RWPE1 (cell line): ENCODE data around the gene FABP7.

ENCODE experiments used
- CTCF ChIA-PET: fragments of 350-600 bp; sonication (Branson Sonifier 250); formaldehyde crosslinking; extraction: SDS; loops from one replicate; lab custom pipeline; 2021; lab: Yijun Ruan, JAX
- POLR2A ChIA-PET: fragments of 400-600 bp; formaldehyde crosslinking; extraction: SDS; loops from one replicate; lab custom pipeline; 2020; ENCODE audit warnings: antibody characterized with exemption; ENCODE audit not compliant: low non-redundant PET; lab: Yijun Ruan, JAX
- DNase-seq: peaks from one replicate; pipeline ENCODE4 v3.0.0; 2012; ENCODE audit warnings: low spot score
- H3K27ac ChIP-seq: fragments of 450-650 bp; 2 replicates; pipeline ENCODE4 v1.5.1; 2017
- TF ChIP-seq, protein P1 (sequence below): fragments of 450-650 bp; conservative IDR thresholded peaks from 2 replicates; pipeline ENCODE4 v1.5.1; 2017; ENCODE audit warnings: low read depth, mild to moderate bottlenecking

Gene FABP7

DNA sequence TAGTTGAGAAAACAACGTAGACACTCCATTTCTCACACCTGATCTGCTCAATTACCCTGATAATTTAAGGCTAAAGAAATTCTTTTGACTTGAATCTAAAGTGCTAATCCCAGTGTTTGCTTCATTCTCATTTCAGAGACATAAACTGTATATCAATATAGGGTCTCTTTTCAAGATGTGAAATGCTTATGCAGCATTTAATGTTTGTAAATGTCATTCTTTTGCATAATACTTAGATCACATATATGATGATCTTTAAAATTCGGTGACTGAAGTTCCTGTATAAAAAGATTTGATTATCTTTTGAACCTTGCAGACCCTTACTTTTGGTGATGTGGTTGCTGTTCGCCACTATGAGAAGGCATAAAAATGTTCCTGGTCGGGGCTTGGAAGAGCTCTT is 3.9 kb downstream of the FABP7 start:
- POLR2A ChIA-PET = no interaction called here
- DNase-seq = no peak
- CTCF ChIA-PET = no interaction called here

DNA sequence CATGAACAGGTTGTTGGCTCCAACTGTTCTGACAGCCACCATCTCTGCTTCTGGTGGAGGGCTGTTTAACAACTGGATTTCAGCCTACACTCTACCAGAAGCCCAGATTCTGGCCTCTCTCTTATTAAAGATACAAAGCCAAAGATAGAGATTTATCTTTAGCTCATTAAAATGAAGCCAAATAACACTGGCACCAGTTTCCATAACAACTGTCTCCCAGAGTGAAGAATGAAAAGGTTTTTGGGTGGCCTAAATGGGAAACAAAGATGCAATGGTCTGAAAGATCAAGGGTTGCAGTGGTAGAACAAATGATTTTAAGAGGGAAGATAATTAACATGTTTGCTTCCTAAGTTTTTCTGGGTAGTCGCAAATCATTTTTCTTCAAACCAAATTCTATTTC is 6.4 kb downstream of the FABP7 start:
- TF ChIP-seq, protein P1, sequence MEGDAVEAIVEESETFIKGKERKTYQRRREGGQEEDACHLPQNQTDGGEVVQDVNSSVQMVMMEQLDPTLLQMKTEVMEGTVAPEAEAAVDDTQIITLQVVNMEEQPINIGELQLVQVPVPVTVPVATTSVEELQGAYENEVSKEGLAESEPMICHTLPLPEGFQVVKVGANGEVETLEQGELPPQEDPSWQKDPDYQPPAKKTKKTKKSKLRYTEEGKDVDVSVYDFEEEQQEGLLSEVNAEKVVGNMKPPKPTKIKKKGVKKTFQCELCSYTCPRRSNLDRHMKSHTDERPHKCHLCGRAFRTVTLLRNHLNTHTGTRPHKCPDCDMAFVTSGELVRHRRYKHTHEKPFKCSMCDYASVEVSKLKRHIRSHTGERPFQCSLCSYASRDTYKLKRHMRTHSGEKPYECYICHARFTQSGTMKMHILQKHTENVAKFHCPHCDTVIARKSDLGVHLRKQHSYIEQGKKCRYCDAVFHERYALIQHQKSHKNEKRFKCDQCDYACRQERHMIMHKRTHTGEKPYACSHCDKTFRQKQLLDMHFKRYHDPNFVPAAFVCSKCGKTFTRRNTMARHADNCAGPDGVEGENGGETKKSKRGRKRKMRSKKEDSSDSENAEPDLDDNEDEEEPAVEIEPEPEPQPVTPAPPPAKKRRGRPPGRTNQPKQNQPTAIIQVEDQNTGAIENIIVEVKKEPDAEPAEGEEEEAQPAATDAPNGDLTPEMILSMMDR = no peak
- H3K27ac ChIP-seq = no peak overlapping the region
- ChIA-PET POLR2A (no interaction called here), CTCF (interaction anchor here (0.7 to 0.9 kb wide), 2 partner anchors 15 to 24 kb away, joined by 3 to 4 read pairs; no protein-coding TSS in a partner anchor)
- no peak for DNase-seq

More for the DNA sequence above, 3.9 kb downstream of the FABP7 start:
- H3K27ac ChIP-seq = no peak overlapping the region
- TF ChIP-seq, protein P1 = no peak

DNA sequence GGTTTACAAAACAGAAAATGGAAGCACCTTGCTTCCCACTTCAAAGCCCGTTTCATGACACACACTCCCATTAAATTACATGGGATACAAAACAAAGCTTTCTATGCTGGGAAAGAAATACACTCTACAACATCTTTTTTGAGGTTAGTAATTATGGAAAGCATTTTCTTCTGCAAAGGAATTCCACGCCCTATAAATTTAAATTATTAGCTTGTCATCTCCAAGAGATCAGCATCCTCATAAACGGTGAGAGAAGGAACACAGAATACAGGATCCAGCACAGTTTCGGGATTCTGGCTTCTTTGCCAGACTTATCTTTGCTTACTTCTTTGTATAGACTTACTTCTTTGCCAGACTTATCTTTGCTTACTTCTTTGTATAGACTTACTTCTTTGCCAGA is 8.2 kb downstream of the FABP7 start:
- no peak overlapping the region for H3K27ac ChIP-seq
- CTCF ChIA-PET = interaction anchor here (0.6 to 1.2 kb wide), 2 partner anchors 21 to 55 kb away, joined by 3 to 5 read pairs; no protein-coding TSS in a partner anchor
- POLR2A ChIA-PET = no interaction called here
- TF ChIP-seq, protein P1 = no peak
- no peak for DNase-seq

DNA sequence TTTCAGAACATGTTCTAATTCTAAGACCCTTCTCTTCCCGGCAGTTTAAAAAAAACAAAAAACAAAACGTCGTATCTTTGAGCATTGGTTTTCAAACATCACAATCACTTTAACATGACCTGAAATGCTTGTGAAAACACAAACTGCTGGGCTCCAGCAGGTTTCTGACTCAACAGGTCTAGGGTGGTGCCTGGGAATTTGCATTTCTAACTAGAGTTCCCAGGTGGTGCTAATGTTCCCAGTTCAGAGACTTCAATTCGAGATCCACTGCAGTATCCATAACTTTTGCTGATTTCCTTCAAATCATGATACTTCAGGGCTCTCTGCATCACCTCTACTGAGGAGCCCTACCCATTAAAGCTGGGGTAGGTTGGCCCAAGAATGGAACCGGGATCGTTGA is 8.7 kb downstream of the FABP7 start:
- H3K27ac ChIP-seq = no peak overlapping the region
- POLR2A ChIA-PET = no interaction called here
- CTCF ChIA-PET = interaction anchor here (1.2 kb wide), 1 partner anchor 55 kb away, joined by 3 read pairs; no protein-coding TSS in a partner anchor
- no peak for DNase-seq
- TF ChIP-seq, protein P1 = no peak

DNA sequence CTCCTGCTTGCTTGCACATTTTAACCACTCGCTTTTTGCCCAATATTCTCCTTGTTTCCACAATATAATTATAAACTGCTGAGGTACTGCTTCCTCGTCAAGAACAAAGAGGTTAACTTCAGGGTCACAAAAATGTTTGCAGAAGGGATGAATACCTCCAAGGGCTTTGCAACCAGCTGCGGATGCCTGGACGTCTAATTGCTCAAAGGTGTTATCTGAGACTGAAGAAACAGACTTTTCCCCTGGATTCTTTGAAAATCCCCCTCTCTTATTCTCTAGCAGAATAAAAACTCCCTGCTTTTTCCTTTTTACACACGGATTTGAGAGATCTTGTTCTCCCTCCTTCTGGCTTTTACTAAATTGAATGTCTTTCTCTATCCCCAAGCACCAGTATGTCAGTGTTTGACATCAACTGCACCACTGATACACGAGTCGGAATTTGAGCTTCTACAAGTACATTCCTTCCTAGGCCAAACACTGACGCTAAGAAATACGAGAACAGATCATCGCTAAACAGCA is 9.2 kb downstream of the FABP7 start:
- TF ChIP-seq, protein P1 = no peak
- DNase-seq = no peak
- POLR2A ChIA-PET = no interaction called here
- H3K27ac ChIP-seq = peak overlapping the region; percentile 84
- CTCF ChIA-PET = interaction anchor here (0.6 to 1.3 kb wide), 7 partner anchors 11 to 259 kb away, joined by 3 to 7 read pairs (median 5); no protein-coding TSS in a partner anchor

DNA sequence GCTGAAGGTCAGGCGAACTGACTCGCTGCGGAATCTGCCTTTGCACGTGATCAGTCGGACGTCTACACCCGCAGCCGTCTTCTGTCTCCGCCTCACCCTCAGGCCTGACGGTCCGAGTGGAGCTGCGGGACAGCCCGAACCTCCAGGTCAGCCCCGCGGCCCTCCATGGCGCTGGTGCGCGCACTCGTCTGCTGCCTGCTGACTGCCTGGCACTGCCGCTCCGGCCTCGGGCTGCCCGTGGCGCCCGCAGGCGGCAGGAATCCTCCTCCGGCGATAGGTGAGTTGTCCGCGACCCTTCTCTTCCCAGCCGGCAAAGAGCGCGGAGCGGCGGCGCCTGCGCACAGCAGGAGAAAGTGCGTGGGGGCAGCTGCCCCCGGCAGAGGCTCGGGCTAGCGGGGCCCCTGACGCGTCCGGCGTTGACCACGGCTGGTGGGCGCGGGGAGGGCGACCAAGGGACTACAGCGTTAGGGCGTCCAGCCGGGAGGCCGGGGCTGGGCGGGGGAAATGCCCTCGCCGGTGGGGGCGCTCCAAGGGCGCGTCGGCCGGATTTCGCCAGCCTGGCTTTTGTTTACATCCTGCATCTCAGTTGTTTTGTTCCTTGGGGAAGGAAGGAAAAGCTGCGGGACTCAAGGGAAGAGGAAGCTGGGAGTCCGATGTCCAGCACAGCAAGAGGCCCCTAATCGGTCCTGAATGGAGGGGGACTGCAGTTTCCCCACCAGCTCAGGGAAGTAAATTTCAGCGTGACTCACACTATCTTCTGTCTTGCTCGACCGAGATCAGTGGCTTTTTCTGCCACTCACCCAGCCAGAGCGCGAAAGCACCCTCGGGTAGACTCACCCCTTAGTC is 9.9 kb downstream of the FABP7 start, which contains the start of gene SMPDL3A:
Gene SMPDL3A, plus strand, starts transcription at position 77 of the 846 bp plus-strand sequence. Its CDS starts 89 bp downstream, at position 166.
- peak within 1 kb of the TSS; percentile 84 for H3K27ac ChIP-seq
- peak; percentile 55 for DNase-seq
- TF ChIP-seq, protein P1 = peak; percentile 67
- CTCF ChIA-PET = interaction anchor here (0.6 to 1.3 kb wide), 11 partner anchors 9 to 323 kb away, joined by 3 to 7 read pairs (median 4); no protein-coding TSS in a partner anchor
- POLR2A ChIA-PET = interaction anchor here (0.7 kb wide), 1 partner anchor 8 kb away, joined by 3 read pairs; no protein-coding TSS in a partner anchor
